GM19025 (cell line): ENCODE results near the gene CCDC81.
A peak's percentile ranks its signal among the peaks of the same experiment; 100 is the strongest.
"Not testable (repeated sequence)": the region's sequence is repeated elsewhere in the genome, so short reads cannot be mapped to it uniquely, and the experiment has no call there.

Experiments
- ATAC-seq: cut with Tn5 transposase; IDR thresholded peaks from one replicate; pipeline ENCODE4 v1.9.1; 2021; ENCODE audit warnings: mild to moderate bottlenecking, low read depth, moderate library complexity; ENCODE audit not compliant: unreplicated experiment

CCDC81 gene

GRCh38 chr11:86433361-86434095, 58.8 kb downstream of the CCDC81 start:
- ATAC-seq, result not testable (repeated sequence)

- ATAC-seq, result no peak
These were observed 61.0 kb downstream of the CCDC81 start for GRCh38 chr11:86435711-86436110.

GRCh38 chr11:86438685-86439084, 64.0 kb downstream of the CCDC81 start:
- ATAC-seq, result no peak

- no peak for ATAC-seq
These were observed 65.6 kb downstream of the CCDC81 start for GRCh38 chr11:86440305-86440716.

- ATAC-seq, result no peak
These were observed 66.2 kb downstream of the CCDC81 start for GRCh38 chr11:86440843-86441242.

GRCh38 chr11:86442420-86442819, 67.7 kb downstream of the CCDC81 start:
- no peak for ATAC-seq

- ATAC-seq, result no peak
These were observed 68.1 kb downstream of the CCDC81 start for GRCh38 chr11:86442827-86443226.

GRCh38 chr11:86443415-86443814, 68.7 kb downstream of the CCDC81 start:
- ATAC-seq, result no peak

GRCh38 chr11:86444981-86445380, 70.3 kb downstream of the CCDC81 start:
- ATAC-seq, result no peak

GRCh38 chr11:86446163-86446923, 71.7 kb downstream of the CCDC81 start:
- no peak for ATAC-seq

GRCh38 chr11:86446924-86447285, 72.2 kb downstream of the CCDC81 start:
- no peak for ATAC-seq

GRCh38 chr11:86447763-86448480, 73.2 kb downstream of the CCDC81 start:
- ATAC-seq, result no peak

- ATAC-seq, result no peak
These were observed 75.4 kb downstream of the CCDC81 start for GRCh38 chr11:86449993-86450629.

GRCh38 chr11:86453290-86454030, 78.8 kb downstream of the CCDC81 start:
- no peak for ATAC-seq

- peak; percentile 80 for ATAC-seq
These were observed 81.6 kb downstream of the CCDC81 start for GRCh38 chr11:86456075-86456939.

- no peak for ATAC-seq
These were observed 83.8 kb downstream of the CCDC81 start for GRCh38 chr11:86458294-86459001.

GRCh38 chr11:86459002-86459385, 84.3 kb downstream of the CCDC81 start:
- no peak for ATAC-seq

GRCh38 chr11:86459682-86460460, 85.2 kb downstream of the CCDC81 start:
- ATAC-seq, result no peak
